Loucy (cell line): ENCODE results near the gene SERPINC1.

Experiments used
- H2AFZ ChIP-seq: fragments of 200-600 bp; sonication (generic); 2 replicates; pipeline ENCODE4 v1.6.0; 2016; ENCODE audit warnings: antibody characterized with exemption, mild to moderate bottlenecking, low read length, moderate library complexity
- H3F3A ChIP-seq: fragments of 200-600 bp; 2 replicates; pipeline ENCODE4 v1.6.0; 2016; ENCODE audit warnings: antibody characterized with exemption, low read depth, mild to moderate bottlenecking
- H3K27me3 ChIP-seq: fragments of 200-600 bp; sonication (generic); 2 replicates; pipeline ENCODE4 v1.6.1; 2014; ENCODE audit warnings: low read length, mild to moderate bottlenecking; ENCODE audit not compliant: insufficient read depth, poor library complexity, severe bottlenecking
- H3K36me3 ChIP-seq: fragments of 200-600 bp; sonication (generic); 2 replicates; pipeline ENCODE4 v1.6.1; 2016; ENCODE audit warnings: low read length; ENCODE audit not compliant: insufficient read depth
- H3K4me1 ChIP-seq: fragments of 200-600 bp; sonication (generic); 2 replicates; pipeline ENCODE4 v1.5.1; 2014; ENCODE audit warnings: low read length, mild to moderate bottlenecking; ENCODE audit not compliant: insufficient read depth, poor library complexity, severe bottlenecking
- H3K4me2 ChIP-seq: fragments of 200-600 bp; sonication (generic); 2 replicates; pipeline ENCODE4 v1.6.0; 2014; ENCODE audit warnings: antibody characterized with exemption, low read length, low read depth, mild to moderate bottlenecking; ENCODE audit not compliant: poor library complexity, severe bottlenecking
- H3K4me3 ChIP-seq: fragments of 200-600 bp; sonication (generic); 2 replicates; pipeline ENCODE4 v1.5.1; 2014; ENCODE audit warnings: low read length, mild to moderate bottlenecking, mixed read lengths; ENCODE audit not compliant: poor library complexity, severe bottlenecking
- H3K79me2 ChIP-seq: fragments of 200-600 bp; sonication (generic); 2 replicates; pipeline ENCODE4 v1.6.1; 2014; ENCODE audit warnings: low read length; ENCODE audit not compliant: insufficient read depth
- H3K9ac ChIP-seq: fragments of 200-600 bp; sonication (generic); 2 replicates; pipeline ENCODE4 v1.6.0; 2014; ENCODE audit warnings: mild to moderate bottlenecking, low read depth, low read length, moderate library complexity; ENCODE audit not compliant: poor library complexity, severe bottlenecking
- H3K9me2 ChIP-seq: fragments of 200-600 bp; sonication (generic); replicated peaks from 2 replicates; pipeline ENCODE4 v1.6.1; 2016; ENCODE audit warnings: low read depth, low read length, mixed read lengths
- H3K9me3 ChIP-seq: fragments of 200-600 bp; sonication (generic); 2 replicates; pipeline ENCODE4 v1.6.1; 2014; ENCODE audit warnings: mild to moderate bottlenecking, antibody characterized with exemption, low read length, low read depth; ENCODE audit not compliant: insufficient read depth
- H4K20me1 ChIP-seq: fragments of 200-600 bp; sonication (generic); 2 replicates; pipeline ENCODE4 v1.6.0; 2014; ENCODE audit warnings: antibody characterized with exemption, low read length, mild to moderate bottlenecking; ENCODE audit not compliant: insufficient read depth, poor library complexity, severe bottlenecking
- CTCF ChIP-seq: fragments of 200-600 bp; sonication (generic); conservative IDR thresholded peaks from 2 replicates; pipeline ENCODE4 v1.5.1; 2014; ENCODE audit warnings: mild to moderate bottlenecking, antibody characterized with exemption, low read length
- EZH2phosphoT487 ChIP-seq: fragments of 200-600 bp; IDR thresholded peaks from 2 replicates; pipeline ENCODE4 v1.6.1; 2018; ENCODE audit warnings: antibody characterized with exemption, mild to moderate bottlenecking, moderate library complexity, borderline replicate concordance

The SERPINC1 gene

GRCh38 chr1:173903827-173904531, 13.1 kb downstream of the SERPINC1 start:
- no peak overlapping the region for H3K4me2 ChIP-seq
- peaks cover 4% of the 10 kb centered on the region for H3K4me1 ChIP-seq
- H3K9ac ChIP-seq, result no peak overlapping the region
- H3F3A ChIP-seq, result no peaks in the 10 kb centered on the region
- no peak for TF ChIP-seq EZH2phosphoT487
- TF ChIP-seq CTCF, result no peak
- no peaks in the 10 kb centered on the region for H3K79me2 ChIP-seq
- no peaks in the 10 kb centered on the region for H4K20me1 ChIP-seq
- H2AFZ ChIP-seq, result no peak overlapping the region
- H3K36me3 ChIP-seq, result no peaks in the 10 kb centered on the region
- no peaks in the 10 kb centered on the region for H3K9me3 ChIP-seq
- H3K4me3 ChIP-seq, result no peak overlapping the region
- no peaks in the 10 kb centered on the region for H3K27me3 ChIP-seq
- H3K9me2 ChIP-seq, result no peaks in the 10 kb centered on the region

DNA sequence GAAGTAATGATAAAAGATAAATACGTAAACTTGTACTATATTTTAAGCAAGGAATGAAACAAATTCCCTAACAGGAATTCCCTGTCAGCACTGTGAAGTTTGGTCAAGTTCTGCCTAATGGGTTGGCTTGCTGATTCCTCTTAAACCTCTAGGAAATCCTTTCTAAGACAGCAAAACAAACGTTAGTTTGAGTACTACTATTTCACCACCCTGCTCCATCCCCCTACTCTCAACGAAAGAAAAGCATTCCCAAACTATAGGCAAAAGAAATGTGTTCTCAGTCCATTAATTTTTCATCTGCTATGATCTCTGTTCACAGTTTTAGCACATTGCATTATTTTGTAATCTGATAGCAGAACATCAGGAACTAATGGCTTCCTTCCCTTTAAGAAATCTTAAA, 16.1 kb downstream of the SERPINC1 start:
- TF ChIP-seq EZH2phosphoT487 (no peak), CTCF (no peak)

GRCh38 chr1:173900427-173900826, 16.7 kb downstream of the SERPINC1 start:
- no peak overlapping the region for H3K4me2 ChIP-seq

More for the DNA sequence above, 16.1 kb downstream of the SERPINC1 start:
- no peak overlapping the region for H3K4me2 ChIP-seq
- no peak overlapping the region for H3K4me3 ChIP-seq
- H2AFZ ChIP-seq, result no peak overlapping the region
- no peaks in the 10 kb centered on the region for H3K27me3 ChIP-seq
- no peaks in the 10 kb centered on the region for H3K9me3 ChIP-seq
- peaks cover 4% of the 10 kb centered on the region for H3K4me1 ChIP-seq
- H3K9me2 ChIP-seq, result no peaks in the 10 kb centered on the region
- H3K36me3 ChIP-seq, result no peaks in the 10 kb centered on the region
- H3F3A ChIP-seq, result no peaks in the 10 kb centered on the region
- no peaks in the 10 kb centered on the region for H4K20me1 ChIP-seq
- no peaks in the 10 kb centered on the region for H3K79me2 ChIP-seq
- no peak overlapping the region for H3K9ac ChIP-seq

More at GRCh38 chr1:173900427-173900826, 16.7 kb downstream of the SERPINC1 start:
- H3K9me2 ChIP-seq, result no peaks in the 10 kb centered on the region
- H3K9me3 ChIP-seq, result no peaks in the 10 kb centered on the region
- H4K20me1 ChIP-seq, result no peaks in the 10 kb centered on the region
- no peak overlapping the region for H3K4me3 ChIP-seq
- no peaks in the 10 kb centered on the region for H3F3A ChIP-seq
- H3K9ac ChIP-seq, result no peak overlapping the region
- H3K27me3 ChIP-seq, result no peaks in the 10 kb centered on the region
- no peaks in the 10 kb centered on the region for H3K79me2 ChIP-seq
- H3K36me3 ChIP-seq, result no peaks in the 10 kb centered on the region
- no peak for TF ChIP-seq EZH2phosphoT487
- TF ChIP-seq CTCF, result no peak
- no peak overlapping the region for H2AFZ ChIP-seq
- H3K4me1 ChIP-seq, result peaks cover 4% of the 10 kb centered on the region
